Lung (tissue), 12 donors: ENCODE measurements around the gene ELK4. TPM values are rescaled to one million over a fixed set of nuclear protein-coding genes. Genes with fewer than 3 reads are reported as not detected.

Experiments
- ATAC-seq: fragments of 200-7000 bp; cut with Tn5 transposase; one replicate; pipeline ENCODE4 v1.9.1; 2020; ENCODE audit warnings: moderate number of reproducible peaks; ENCODE audit not compliant: insufficient read depth, low FRiP score
- DNase-seq, 3 donors: peaks; one replicate each; pipeline ENCODE4 v3.0.0-alpha.2; 2013 to 2017
- H3K27ac ChIP-seq, 2 donors: one replicate each; pipeline ENCODE4 v1.5.1; 2013; ENCODE audit warnings: mild to moderate bottlenecking in 2 of 2, moderate library complexity in 2 of 2, control low read depth in 1 of 2, inconsistent platforms in 1 of 2, low read depth in 1 of 2, low read length in 1 of 2
- H3K27me3 ChIP-seq, 3 donors: one replicate each; pipeline ENCODE4 v1.5.1; 2013; ENCODE audit warnings: low read length in 2 of 3; ENCODE audit not compliant: control insufficient read depth in 3 of 3, insufficient read depth in 3 of 3
- H3K36me3 ChIP-seq, 4 donors: one replicate each; pipeline ENCODE4 v1.5.1; 2013; ENCODE audit warnings: low read length in 4 of 4, mild to moderate bottlenecking in 1 of 4, moderate library complexity in 1 of 4; ENCODE audit not compliant: control insufficient read depth in 4 of 4, insufficient read depth in 4 of 4
- H3K4me1 ChIP-seq, 5 donors: one replicate each; pipeline ENCODE4 v1.5.1; 2013; ENCODE audit warnings: low read length in 5 of 5, mild to moderate bottlenecking in 2 of 5, moderate library complexity in 1 of 5; ENCODE audit not compliant: control insufficient read depth in 5 of 5, insufficient read depth in 5 of 5
- H3K4me3 ChIP-seq: one replicate; pipeline ENCODE4 v1.5.1; 2013; ENCODE audit warnings: mild to moderate bottlenecking, control low read depth, moderate library complexity
- H3K9ac ChIP-seq, 2 donors: one replicate each; pipeline ENCODE4 v1.5.1; 2013; ENCODE audit warnings: low read length in 2 of 2, control low read depth in 1 of 2; ENCODE audit not compliant: insufficient read depth in 1 of 2
- H3K9me3 ChIP-seq, 4 donors: one replicate each; pipeline ENCODE4 v1.5.1; 2013; ENCODE audit warnings: low read length in 3 of 4, mild to moderate bottlenecking in 1 of 4, moderate library complexity in 1 of 4; ENCODE audit not compliant: control insufficient read depth in 4 of 4, insufficient read depth in 3 of 4
- WGBS, 2 donors: extraction: QIAGEN DNeasy Blood & Tissue Kit; methylation state at CpG; one replicate each; pipeline ENCODE4 v1.1.7; 2013; 5-methylcytosine and 5-hydroxymethylcytosine counted together
- polyA plus RNA-seq, 2 donors: library from polyadenylated mRNA; stranded (reverse); fragments of 200-250 nt; gene quantifications; one replicate each; pipeline ENCODE4 v1.2.1, GENCODE V29; 2013
- total RNA-seq, 2 donors: library from RNA; depleted of rRNA in 1 of 2; stranded (reverse); fragments of >200 nt in 1 of 2; gene quantifications; one replicate each; pipeline ENCODE4 v1.2.1, GENCODE V29; 2014 to 2021
- TF ChIP-seq, protein P1 (sequence below): IDR thresholded peaks from 2 replicates; pipeline ENCODE4 v1.5.1; 2012; ENCODE audit warnings: mild to moderate bottlenecking; ENCODE audit errors: control extremely low read depth, extremely low read depth
- donor health status: control.
- donor health status: control.
- donor health status: Bipolar disorder and iron deficiency.
- donor health status: healthy.
- donor health status: DM: yes; HTN: yes; CAD: no.

Gene ELK4
- total and polyA plus RNA-seq, 4 donors, result 5.0 to 46.7 (median 17.8) TPM

GRCh38 chr1:205665201-205666045, 33.6 kb upstream of the ELK4 start:
- 57 to 62% methylated on average over 9 of the region's 9 CpGs for WGBS, 2 donors
- peaks cover 0 to 8% (median 1%) of the 10 kb centered on the region in 4 donors for H3K36me3 ChIP-seq
- peaks cover 0 to 35% (median 6%) of the 10 kb centered on the region in 5 donors for H3K4me1 ChIP-seq
- no peak overlapping the region for H3K4me3 ChIP-seq
- DNase-seq (no peak), ATAC-seq (no peak)
- peaks cover 0 to 3% (median 0%) of the 10 kb centered on the region in 4 donors for H3K9me3 ChIP-seq
- no peak overlapping the region for H3K27ac ChIP-seq
- H3K27me3 ChIP-seq, result no peaks in the 10 kb centered on the region
- TF ChIP-seq, protein P1, sequence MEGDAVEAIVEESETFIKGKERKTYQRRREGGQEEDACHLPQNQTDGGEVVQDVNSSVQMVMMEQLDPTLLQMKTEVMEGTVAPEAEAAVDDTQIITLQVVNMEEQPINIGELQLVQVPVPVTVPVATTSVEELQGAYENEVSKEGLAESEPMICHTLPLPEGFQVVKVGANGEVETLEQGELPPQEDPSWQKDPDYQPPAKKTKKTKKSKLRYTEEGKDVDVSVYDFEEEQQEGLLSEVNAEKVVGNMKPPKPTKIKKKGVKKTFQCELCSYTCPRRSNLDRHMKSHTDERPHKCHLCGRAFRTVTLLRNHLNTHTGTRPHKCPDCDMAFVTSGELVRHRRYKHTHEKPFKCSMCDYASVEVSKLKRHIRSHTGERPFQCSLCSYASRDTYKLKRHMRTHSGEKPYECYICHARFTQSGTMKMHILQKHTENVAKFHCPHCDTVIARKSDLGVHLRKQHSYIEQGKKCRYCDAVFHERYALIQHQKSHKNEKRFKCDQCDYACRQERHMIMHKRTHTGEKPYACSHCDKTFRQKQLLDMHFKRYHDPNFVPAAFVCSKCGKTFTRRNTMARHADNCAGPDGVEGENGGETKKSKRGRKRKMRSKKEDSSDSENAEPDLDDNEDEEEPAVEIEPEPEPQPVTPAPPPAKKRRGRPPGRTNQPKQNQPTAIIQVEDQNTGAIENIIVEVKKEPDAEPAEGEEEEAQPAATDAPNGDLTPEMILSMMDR, result no peak
- no peak overlapping the region for H3K9ac ChIP-seq

GRCh38 chr1:205664399-205665017, 32.7 kb upstream of the ELK4 start:
- H3K27ac ChIP-seq, result no peak overlapping the region
- H3K4me3 ChIP-seq, result no peak overlapping the region
- peaks cover 0 to 8% (median 1%) of the 10 kb centered on the region in 4 donors for H3K36me3 ChIP-seq
- 70 to 75% methylated on average over 19 of the region's 19 CpGs for WGBS, 2 donors
- ATAC-seq (no peak), DNase-seq (no peak)
- H3K27me3 ChIP-seq, result no peaks in the 10 kb centered on the region
- TF ChIP-seq, protein P1, result no peak
- H3K4me1 ChIP-seq, result peaks cover 0 to 27% (median 6%) of the 10 kb centered on the region in 5 donors
- H3K9me3 ChIP-seq, result peaks cover 0 to 3% (median 0%) of the 10 kb centered on the region in 4 donors
- no peak overlapping the region for H3K9ac ChIP-seq

GRCh38 chr1:205663286-205663936, 31.6 kb upstream of the ELK4 start:
- H3K27me3 ChIP-seq, result no peaks in the 10 kb centered on the region
- H3K9ac ChIP-seq, result no peak overlapping the region
- H3K36me3 ChIP-seq, result peaks cover 0 to 12% (median 1%) of the 10 kb centered on the region in 4 donors
- 83 to 87% methylated on average over 18 of the region's 18 CpGs for WGBS, 2 donors
- no peak overlapping the region for H3K4me3 ChIP-seq
- DNase-seq, result no peak
- no peak for ATAC-seq
- H3K4me1 ChIP-seq, result peaks cover 0 to 21% (median 5%) of the 10 kb centered on the region in 5 donors
- TF ChIP-seq, protein P1, result no peak
- H3K27ac ChIP-seq, result no peak overlapping the region
- H3K9me3 ChIP-seq, result peaks cover 0 to 3% (median 0%) of the 10 kb centered on the region in 4 donors
